SU-DHL-6 (cell line): ENCODE results near the gene VPS51.

ENCODE experiments used
- H2AFZ ChIP-seq: fragments of 200-600 bp; sonication (generic); 2 replicates; pipeline ENCODE4 v1.6.1; 2014; ENCODE audit warnings: low read depth, mild to moderate bottlenecking, moderate library complexity, mixed read lengths, antibody characterized with exemption, low read length; ENCODE audit not compliant: severe bottlenecking
- H3F3A ChIP-seq: fragments of 200-600 bp; shearing (Covaris generic); 2 replicates; pipeline ENCODE4 v1.6.0; 2016; ENCODE audit warnings: antibody characterized with exemption, mild to moderate bottlenecking; ENCODE audit not compliant: insufficient read depth
- H3K27ac ChIP-seq: fragments of 200-600 bp; sonication (generic); 2 replicates; pipeline ENCODE4 v1.5.1; 2016; ENCODE audit warnings: low read depth, mild to moderate bottlenecking, low read length, moderate library complexity, mixed read lengths
- H3K27me3 ChIP-seq: fragments of 200-600 bp; sonication (generic), shearing (Covaris generic); 2 replicates; pipeline ENCODE4 v1.6.0; 2014; ENCODE audit warnings: mild to moderate bottlenecking, low read length
- H3K36me3 ChIP-seq: fragments of 200-600 bp; sonication (generic); 2 replicates; pipeline ENCODE4 v1.6.1; 2014; ENCODE audit warnings: mild to moderate bottlenecking, low read length, mixed read lengths
- H3K4me2 ChIP-seq: fragments of 300-600, 200-600 bp; shearing (Covaris generic), sonication (generic); 2 replicates; pipeline ENCODE4 v1.6.0; 2014; ENCODE audit warnings: low read length, low read depth, mild to moderate bottlenecking; ENCODE audit not compliant: poor library complexity, severe bottlenecking
- H3K4me3 ChIP-seq: fragments of 200-600 bp; sonication (generic); 2 replicates; pipeline ENCODE4 v1.5.1; 2014; ENCODE audit warnings: antibody characterized with exemption, low read length, mild to moderate bottlenecking, mixed read lengths; ENCODE audit not compliant: insufficient read depth, poor library complexity, severe bottlenecking
- H3K79me2 ChIP-seq: fragments of 200-600 bp; sonication (generic); 2 replicates; pipeline ENCODE4 v1.6.1; 2014; ENCODE audit warnings: mild to moderate bottlenecking, low read length, moderate library complexity; ENCODE audit not compliant: insufficient read depth
- H3K9ac ChIP-seq: fragments of 200-600 bp; sonication (generic); 2 replicates; pipeline ENCODE4 v1.7.0; 2014; ENCODE audit warnings: mild to moderate bottlenecking, low read length
- H3K9me2 ChIP-seq: fragments of 200-600 bp; sonication (generic); replicated peaks from 2 replicates; pipeline ENCODE4 v1.6.1; 2014; ENCODE audit warnings: low read length; ENCODE audit not compliant: insufficient read depth
- H3K9me3 ChIP-seq: fragments of 200-600 bp; sonication (generic); 2 replicates; pipeline ENCODE4 v1.6.1; 2014; ENCODE audit warnings: low read length, mixed read lengths; ENCODE audit not compliant: insufficient read depth
- H4K20me1 ChIP-seq: fragments of 200-600 bp; sonication (generic); 2 replicates; pipeline ENCODE4 v1.6.1; 2014; ENCODE audit warnings: low read depth, mild to moderate bottlenecking, antibody characterized with exemption, low read length, moderate library complexity, mixed read lengths
- CTCF ChIP-seq: fragments of 200-600 bp; sonication (generic); IDR thresholded peaks from one replicate; pipeline ENCODE4 v1.5.1; 2017; ENCODE audit warnings: antibody characterized with exemption, mild to moderate bottlenecking, low read length, moderate library complexity; ENCODE audit not compliant: insufficient read depth, poor library complexity, severe bottlenecking
- EZH2phosphoT487 ChIP-seq: fragments of 200-600 bp; sonication (generic), shearing (Covaris generic); conservative IDR thresholded peaks from 2 replicates; pipeline ENCODE4 v1.6.1; 2018; ENCODE audit warnings: mild to moderate bottlenecking, antibody characterized with exemption, low read length, moderate library complexity, mixed read lengths

Gene VPS51

DNA sequence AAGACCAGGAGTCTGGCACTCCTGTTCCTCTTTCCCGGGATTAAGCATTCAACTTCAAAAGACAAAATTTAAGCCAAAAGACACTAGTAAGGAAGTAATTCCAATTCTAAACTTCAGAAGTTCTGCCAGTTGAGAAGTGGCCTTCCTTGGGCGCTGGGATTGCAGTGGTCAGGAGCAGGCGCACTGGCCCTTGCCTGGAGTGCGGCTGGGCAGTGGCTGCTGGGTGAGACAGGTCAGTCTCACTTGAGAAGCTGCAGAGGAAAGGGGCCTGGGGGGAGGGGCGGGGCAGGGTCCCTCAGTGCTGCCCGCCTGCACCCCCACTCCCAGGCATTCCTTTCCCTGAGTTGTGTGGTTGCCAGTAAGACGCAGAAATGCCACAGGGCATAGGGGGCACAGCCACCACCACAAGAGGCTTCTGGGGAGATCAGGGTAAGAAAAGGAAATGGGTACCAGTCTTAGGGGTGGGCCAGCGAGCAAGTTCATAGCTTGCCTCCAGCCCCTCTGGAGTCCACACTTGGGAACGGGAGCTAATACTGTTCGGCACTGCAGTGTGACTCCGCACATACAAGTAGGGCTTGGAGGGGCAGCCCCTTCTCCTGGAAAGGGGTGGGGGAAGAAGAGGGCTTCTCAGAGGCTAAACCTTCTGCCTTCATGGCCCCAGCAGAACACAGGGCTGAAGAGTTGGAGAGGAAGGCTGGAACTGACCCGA lies 31.6 kb downstream of the VPS51 start:
- Histone ChIP-seq H3K9ac (no peak overlapping the region), H3K79me2 (peaks cover 21% of the 10 kb centered on the region), H3K4me2 (no peak overlapping the region), H3F3A (peaks cover 53% of the 10 kb centered on the region), H3K27ac (peak overlapping the region; percentile 33; the same call in 1 of the 2 replicates), H4K20me1 (no peaks in the 10 kb centered on the region), H3K27me3 (no peaks in the 10 kb centered on the region), H2AFZ (no peak overlapping the region), H3K9me2 (no peaks in the 10 kb centered on the region), H3K36me3 (peaks cover 17% of the 10 kb centered on the region; the same call in 1 of the 2 replicates), H3K4me3 (no peak overlapping the region), H3K9me3 (no peaks in the 10 kb centered on the region)
- TF ChIP-seq EZH2phosphoT487: no peak
- no peak for TF ChIP-seq CTCF

DNA sequence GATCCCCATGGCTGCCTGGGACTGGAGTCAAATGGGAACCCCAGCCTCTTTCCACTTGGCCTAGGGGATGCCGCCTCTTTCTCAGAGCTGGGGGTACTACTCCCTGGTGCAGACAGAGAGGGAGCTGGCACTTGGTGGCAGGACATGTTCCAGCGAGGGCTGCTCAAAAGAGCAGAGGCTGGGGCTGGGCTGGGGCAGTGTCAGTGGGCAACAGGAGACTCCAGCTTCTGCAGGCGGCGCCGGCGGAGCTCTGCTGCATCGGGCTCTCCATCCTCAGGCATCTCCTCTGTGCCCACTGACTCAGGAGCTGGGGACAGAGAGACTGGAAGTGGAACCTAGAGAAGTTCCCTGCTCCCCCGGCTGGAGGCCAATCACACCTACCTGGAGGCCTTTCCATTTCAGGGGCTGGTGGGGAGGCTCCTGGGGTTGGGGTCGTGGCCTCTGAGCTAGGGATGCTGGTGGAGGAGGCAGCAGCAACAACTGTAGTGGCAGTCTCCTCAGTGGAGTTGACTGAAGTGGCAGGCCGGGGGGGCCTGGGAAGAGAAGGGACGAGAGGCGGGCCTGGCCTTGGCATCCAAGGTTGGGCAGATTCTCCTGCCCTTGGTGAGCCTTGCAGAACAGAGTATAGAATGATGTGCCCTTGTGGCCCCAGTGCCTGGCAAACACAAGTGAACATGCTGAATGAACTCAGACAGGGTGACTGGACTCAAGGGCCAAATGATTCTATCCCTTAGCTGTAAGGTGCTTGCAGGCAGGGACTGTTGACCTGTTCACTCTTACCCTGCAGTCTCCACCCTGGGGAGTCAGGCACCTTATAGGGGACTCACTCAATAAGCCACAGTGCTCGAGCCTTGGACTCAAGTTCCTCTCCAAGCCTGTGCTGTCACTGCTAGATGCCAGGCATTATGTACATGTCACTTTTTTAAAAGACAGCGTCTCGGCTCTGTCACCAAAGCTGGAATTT lies 32.5 kb downstream of the VPS51 start:
- H3K9me3 ChIP-seq: no peaks in the 10 kb centered on the region

More for the DNA sequence above, 32.5 kb downstream of the VPS51 start:
- Histone ChIP-seq H3K79me2 (peaks cover 22% of the 10 kb centered on the region; the same call in 1 of the 2 replicates), H3K36me3 (peaks cover 22% of the 10 kb centered on the region; the same call in 1 of the 2 replicates), H3K4me3 (no peak overlapping the region), H3K9ac (no peak overlapping the region), H3K27me3 (no peaks in the 10 kb centered on the region), H3K27ac (peak overlapping the region; percentile 100; the same call in 1 of the 2 replicates), H3F3A (peaks cover 61% of the 10 kb centered on the region), H3K4me2 (no peak overlapping the region), H4K20me1 (no peaks in the 10 kb centered on the region), H2AFZ (no peak overlapping the region), H3K9me2 (no peaks in the 10 kb centered on the region)
- no peak for TF ChIP-seq CTCF
- TF ChIP-seq EZH2phosphoT487: no peak
